ENCODE data around the gene SKIDA1.

- no peak for TF ChIP-seq GATA3 (IDR thresholded peaks at IDR 0.05; ENCODE audit: low read depth, low read length)
- TF ChIP-seq GATA2 (IDR thresholded peaks at IDR 0.05; ENCODE audit: low read depth, low read length) = no peak
Measured at GRCh38 chr10:21498377-21498776, 27.1 kb downstream of the SKIDA1 start.
